Measurements from ENCODE around the gene MIEN1. TPM values are rescaled to one million over a fixed set of nuclear protein-coding genes. Genes with fewer than 3 reads are reported as not detected.

MIEN1 gene
- total RNA-seq, 2 donors from 2014 or later, result 74.1 to 103 TPM

DNA sequence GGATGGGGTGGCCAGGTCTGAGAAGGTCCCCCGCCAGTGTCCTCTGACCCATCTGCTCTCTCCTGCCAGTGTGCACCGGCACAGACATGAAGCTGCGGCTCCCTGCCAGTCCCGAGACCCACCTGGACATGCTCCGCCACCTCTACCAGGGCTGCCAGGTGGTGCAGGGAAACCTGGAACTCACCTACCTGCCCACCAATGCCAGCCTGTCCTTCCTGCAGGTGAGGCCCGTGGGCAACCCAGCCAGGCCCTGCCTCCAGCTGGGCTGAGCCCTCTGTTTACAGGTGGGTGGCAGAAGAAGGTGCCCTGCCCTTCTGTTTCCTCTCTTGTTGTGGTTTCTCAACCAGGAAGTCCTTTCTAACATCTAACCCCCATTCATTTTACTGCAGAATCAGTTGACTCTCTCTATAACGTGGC is 23.4 kb downstream of the MIEN1 start:
- Histone ChIP-seq H3K27me3 (no peaks in the 10 kb centered on the region), H3K4me3 (no peak overlapping the region), H3K9ac (ENCODE audit: low read depth in 2 of 2, low read length in 2 of 2) (peak overlapping the region; percentile 19 to 93), H3K36me3 (peaks cover 9% of the 10 kb centered on the region), H3K4me1 (peaks cover 20% of the 10 kb centered on the region), H3K9me3 (no peaks in the 10 kb centered on the region), H3K27ac (peak overlapping the region; percentile 86)
- DNase-seq, result peak; percentile 79
- no peak for TF ChIP-seq CTCF (IDR thresholded peaks at IDR 0.05)
- intact Hi-C loops (cut with DNase I), result no loop called here

DNA sequence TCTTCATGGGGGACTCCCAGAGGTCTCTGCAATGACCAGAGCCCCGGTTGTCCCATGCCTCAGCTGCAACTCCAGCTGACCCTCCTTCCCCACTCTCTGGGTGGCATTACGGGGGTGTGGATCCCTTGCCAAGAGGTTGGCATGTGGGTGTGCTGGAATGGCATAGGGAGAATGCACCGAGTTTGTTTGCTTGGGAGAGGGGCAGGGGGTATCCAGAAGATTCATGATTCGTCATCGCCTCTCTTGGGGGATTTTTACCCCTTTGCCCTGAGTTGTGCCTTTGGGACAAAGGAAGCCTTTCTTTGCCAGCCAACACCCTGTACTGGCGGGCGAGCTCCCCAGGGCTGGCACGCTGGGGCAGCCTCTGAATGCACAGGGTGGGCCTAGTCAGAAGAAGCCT is 23.9 kb downstream of the MIEN1 start:
- peak overlapping the region; percentile 86 for H3K27ac ChIP-seq
- intact Hi-C loops (cut with DNase I), result no loop called here
- no peaks in the 10 kb centered on the region for H3K9me3 ChIP-seq
- TF ChIP-seq CTCF (IDR thresholded peaks at IDR 0.05), result no peak
- peak overlapping the region in 1 of 2 donors; percentile 93 for H3K9ac ChIP-seq (ENCODE audit: low read depth in 2 of 2, low read length in 2 of 2)
- no peak overlapping the region for H3K4me3 ChIP-seq
- DNase-seq, result no peak
- no peaks in the 10 kb centered on the region for H3K27me3 ChIP-seq
- peaks cover 23% of the 10 kb centered on the region for H3K4me1 ChIP-seq
- peaks cover 9% of the 10 kb centered on the region for H3K36me3 ChIP-seq

- H3K9me3 ChIP-seq, result no peaks in the 10 kb centered on the region
- peak; percentile 85 for DNase-seq
- peak overlapping the region in 1 of 2 donors; percentile 93 for H3K9ac ChIP-seq (ENCODE audit: low read depth in 2 of 2, low read length in 2 of 2)
- intact Hi-C loops (cut with DNase I), result no loop called here
- H3K4me3 ChIP-seq, result no peak overlapping the region
- TF ChIP-seq CTCF (IDR thresholded peaks at IDR 0.05), result no peak
- peaks cover 23% of the 10 kb centered on the region for H3K4me1 ChIP-seq
- H3K27me3 ChIP-seq, result no peaks in the 10 kb centered on the region
- H3K27ac ChIP-seq, result peak overlapping the region; percentile 86
- H3K36me3 ChIP-seq, result peaks cover 9% of the 10 kb centered on the region
Measured at GRCh38 chr17:39705786-39706348, 24.5 kb downstream of the MIEN1 start.

DNA sequence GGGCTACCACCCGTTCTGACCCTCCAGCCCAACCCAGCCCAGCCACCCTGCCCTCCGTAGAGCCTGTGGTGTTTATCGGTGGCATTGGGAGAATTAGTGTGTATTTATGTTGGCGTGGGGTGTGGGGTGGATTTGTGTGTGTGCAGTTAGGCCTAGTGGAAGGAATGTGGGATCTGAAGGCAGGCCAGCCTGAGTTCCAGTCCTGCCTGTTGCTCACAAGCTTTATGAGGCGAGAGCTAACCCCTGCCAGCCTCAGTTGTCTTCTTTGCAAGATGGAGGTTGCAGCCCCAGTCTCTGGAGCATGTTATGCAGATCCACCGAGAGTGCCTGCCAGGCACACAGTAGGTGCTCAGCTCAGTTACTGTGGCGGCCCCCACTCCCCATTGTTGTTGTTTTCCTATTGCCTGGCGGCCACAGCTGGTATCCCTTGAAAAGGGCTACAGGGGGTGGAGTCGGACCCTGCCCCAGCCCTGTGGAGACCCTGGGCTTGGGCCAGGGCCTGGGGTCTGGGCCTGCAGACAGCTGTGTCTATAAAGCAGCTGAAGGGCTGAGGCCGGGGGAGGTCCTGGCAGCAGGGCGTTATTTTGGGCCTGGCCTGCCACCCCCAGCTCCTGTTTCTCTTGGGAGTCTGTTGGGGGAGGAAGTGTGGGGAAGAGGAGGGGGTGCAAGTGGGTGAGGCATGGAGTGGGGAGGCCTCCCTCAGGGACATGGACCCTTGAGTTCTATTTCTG is 25.3 kb downstream of the MIEN1 start:
- DNase-seq, result no peak
- Histone ChIP-seq H3K27ac (peak overlapping the region; percentile 86), H3K36me3 (peaks cover 9% of the 10 kb centered on the region), H3K9me3 (no peaks in the 10 kb centered on the region), H3K27me3 (no peaks in the 10 kb centered on the region), H3K4me1 (peaks cover 23% of the 10 kb centered on the region), H3K4me3 (no peak overlapping the region), H3K9ac (ENCODE audit: low read depth in 2 of 2, low read length in 2 of 2) (peak overlapping the region; percentile 27 to 93)
- peak; percentile 13 for TF ChIP-seq CTCF (IDR thresholded peaks at IDR 0.05)
- intact Hi-C loops (cut with DNase I), result no loop called here

DNA sequence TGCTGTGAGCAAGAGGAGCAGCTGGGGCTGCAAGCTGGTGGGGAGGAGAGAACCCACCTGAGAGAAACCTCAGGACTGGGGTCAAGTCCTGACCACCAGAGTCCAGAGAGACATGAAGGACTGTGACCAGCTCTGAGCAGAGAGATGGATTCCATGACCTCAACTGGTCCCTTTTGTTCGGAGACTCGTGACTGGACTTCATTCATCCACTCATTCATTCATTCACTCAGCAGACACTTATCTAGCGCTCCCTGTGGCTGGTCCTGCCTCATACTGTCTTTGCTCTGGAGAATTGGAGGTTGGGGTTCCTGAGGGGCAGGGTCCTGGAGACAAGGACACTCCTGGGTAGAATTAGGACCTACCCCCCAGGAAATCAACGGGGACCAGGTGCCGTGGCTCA is 26.4 kb downstream of the MIEN1 start:
- Histone ChIP-seq H3K27me3 (no peaks in the 10 kb centered on the region), H3K27ac (peak overlapping the region; percentile 37), H3K4me1 (peaks cover 23% of the 10 kb centered on the region), H3K9ac (ENCODE audit: low read depth in 2 of 2, low read length in 2 of 2) (peak overlapping the region in 1 of 2 donors; percentile 93), H3K9me3 (no peaks in the 10 kb centered on the region), H3K4me3 (no peak overlapping the region), H3K36me3 (peaks cover 9% of the 10 kb centered on the region)
- no peak for DNase-seq
- no peak for TF ChIP-seq CTCF (IDR thresholded peaks at IDR 0.05)
- intact Hi-C loops (cut with DNase I), result no loop called here
